ENCODE measurements around the gene PLXNA4. TPM values are rescaled to one million over a fixed set of nuclear protein-coding genes. Genes with fewer than 3 reads are reported as not detected.

PLXNA4 gene
- total RNA-seq, 1 experiment from 2014 or later: 11.2 TPM

GRCh38 chr7:132328760-132329159, 247.5 kb downstream of the PLXNA4 start:
- Histone ChIP-seq H3K27ac (no peak overlapping the region), H3K9me3 (replicated peaks) (no peaks in the 10 kb centered on the region), H3K4me3 (no peak overlapping the region), H3K27me3 (no peaks in the 10 kb centered on the region), H3K4me1 (0 out of 2 replicates have a peak, but pooled peaks cover 8% of the 10 kb centered on the region), H3K36me3 (no peaks in the 10 kb centered on the region)
- DNase-seq: no peak

GRCh38 chr7:132328047-132328620, 248.1 kb downstream of the PLXNA4 start:
- Histone ChIP-seq H3K27ac (no peak overlapping the region), H3K4me3 (no peak overlapping the region), H3K9me3 (replicated peaks) (no peaks in the 10 kb centered on the region), H3K27me3 (no peaks in the 10 kb centered on the region), H3K4me1 (0 out of 2 replicates have a peak, but pooled peaks cover 8% of the 10 kb centered on the region), H3K36me3 (no peaks in the 10 kb centered on the region)
- no peak for DNase-seq

- Histone ChIP-seq H3K27me3 (no peaks in the 10 kb centered on the region), H3K4me1 (0 out of 2 replicates have a peak, but pooled peaks cover 8% of the 10 kb centered on the region), H3K36me3 (no peaks in the 10 kb centered on the region), H3K4me3 (no peak overlapping the region), H3K9me3 (replicated peaks) (no peaks in the 10 kb centered on the region), H3K27ac (no peak overlapping the region)
- no peak for DNase-seq
These were observed 249.2 kb downstream of the PLXNA4 start for GRCh38 chr7:132326878-132327589.

- Histone ChIP-seq H3K4me3 (no peak overlapping the region), H3K9me3 (replicated peaks) (no peaks in the 10 kb centered on the region), H3K36me3 (no peaks in the 10 kb centered on the region), H3K4me1 (peaks cover 8% of the 10 kb centered on the region; the same call in 1 of the 2 replicates), H3K27me3 (no peaks in the 10 kb centered on the region), H3K27ac (no peak overlapping the region)
- DNase-seq: no peak
These were observed 253.3 kb downstream of the PLXNA4 start for GRCh38 chr7:132322970-132323369.

- Histone ChIP-seq H3K4me3 (no peak overlapping the region), H3K9me3 (replicated peaks) (no peaks in the 10 kb centered on the region), H3K27ac (no peak overlapping the region), H3K36me3 (no peaks in the 10 kb centered on the region), H3K27me3 (no peaks in the 10 kb centered on the region), H3K4me1 (peaks cover 8% of the 10 kb centered on the region; the same call in 1 of the 2 replicates)
- DNase-seq: no peak
These were observed 254.9 kb downstream of the PLXNA4 start for GRCh38 chr7:132321387-132321786.

- Histone ChIP-seq H3K9me3 (replicated peaks) (no peaks in the 10 kb centered on the region), H3K4me1 (no peaks in the 10 kb centered on the region; the same call in 1 of the 2 replicates), H3K4me3 (no peak overlapping the region), H3K36me3 (no peaks in the 10 kb centered on the region), H3K27ac (no peak overlapping the region), H3K27me3 (no peaks in the 10 kb centered on the region)
- peak in 1 of 2 experiments; percentile 41 for DNase-seq
These were observed 256.8 kb downstream of the PLXNA4 start for GRCh38 chr7:132319481-132319880.

GRCh38 chr7:132318352-132319318, 257.6 kb downstream of the PLXNA4 start:
- H3K4me1 ChIP-seq: no peaks in the 10 kb centered on the region; the same call in 1 of the 2 replicates
- DNase-seq: peak; percentile 80 to 94
- no peaks in the 10 kb centered on the region for H3K36me3 ChIP-seq
- H3K27me3 ChIP-seq: no peaks in the 10 kb centered on the region
- no peak overlapping the region for H3K4me3 ChIP-seq
- no peaks in the 10 kb centered on the region for H3K9me3 ChIP-seq (replicated peaks)
- no peak overlapping the region for H3K27ac ChIP-seq

- H3K4me3 ChIP-seq: no peak overlapping the region
- peaks cover 2% of the 10 kb centered on the region; the same call in 1 of the 2 replicates for H3K4me1 ChIP-seq
- no peak overlapping the region for H3K27ac ChIP-seq
- no peaks in the 10 kb centered on the region for H3K36me3 ChIP-seq
- H3K27me3 ChIP-seq: no peaks in the 10 kb centered on the region
- no peaks in the 10 kb centered on the region for H3K9me3 ChIP-seq (replicated peaks)
- no peak for DNase-seq
These were observed 258.4 kb downstream of the PLXNA4 start for GRCh38 chr7:132317701-132318351.

GRCh38 chr7:132312531-132313055, 263.7 kb downstream of the PLXNA4 start:
- Histone ChIP-seq H3K9me3 (replicated peaks) (no peaks in the 10 kb centered on the region), H3K27ac (peak overlapping the region; percentile 82), H3K27me3 (no peaks in the 10 kb centered on the region), H3K4me1 (peaks cover 42% of the 10 kb centered on the region), H3K4me3 (no peak overlapping the region), H3K36me3 (no peaks in the 10 kb centered on the region)
- no peak for DNase-seq

GRCh38 chr7:132311733-132312132, 264.5 kb downstream of the PLXNA4 start:
- Histone ChIP-seq H3K36me3 (no peaks in the 10 kb centered on the region), H3K9me3 (replicated peaks) (no peaks in the 10 kb centered on the region), H3K4me1 (peaks cover 42% of the 10 kb centered on the region), H3K27ac (peak overlapping the region; percentile 82), H3K27me3 (no peaks in the 10 kb centered on the region), H3K4me3 (no peak overlapping the region)
- DNase-seq: peak; percentile 95 to 98

- no peaks in the 10 kb centered on the region for H3K36me3 ChIP-seq
- H3K4me1 ChIP-seq: peaks cover 42% of the 10 kb centered on the region
- peak; percentile 53 to 74 for DNase-seq
- H3K27ac ChIP-seq: no peak overlapping the region
- H3K27me3 ChIP-seq: no peaks in the 10 kb centered on the region
- no peaks in the 10 kb centered on the region for H3K9me3 ChIP-seq (replicated peaks)
- H3K4me3 ChIP-seq: no peak overlapping the region
These were observed 267.0 kb downstream of the PLXNA4 start for GRCh38 chr7:132309102-132309805.

GRCh38 chr7:132307465-132307864, 268.8 kb downstream of the PLXNA4 start:
- Histone ChIP-seq H3K4me3 (no peak overlapping the region), H3K27ac (no peak overlapping the region), H3K36me3 (no peaks in the 10 kb centered on the region), H3K9me3 (replicated peaks) (no peaks in the 10 kb centered on the region), H3K27me3 (no peaks in the 10 kb centered on the region), H3K4me1 (peaks cover 43% of the 10 kb centered on the region)
- DNase-seq: no peak

- H3K27ac ChIP-seq: peak overlapping the region; percentile 65
- H3K9me3 ChIP-seq (replicated peaks): no peaks in the 10 kb centered on the region; the same call in 1 of the 2 replicates
- no peaks in the 10 kb centered on the region for H3K27me3 ChIP-seq
- peak; percentile 81 to 82 for DNase-seq
- H3K4me1 ChIP-seq: peaks cover 49% of the 10 kb centered on the region
- H3K36me3 ChIP-seq: no peaks in the 10 kb centered on the region
- H3K4me3 ChIP-seq: no peak overlapping the region
These were observed 275.5 kb downstream of the PLXNA4 start for GRCh38 chr7:132300599-132301277.
